ENCODE measurements around the gene TNFRSF17. TPM values are rescaled to one million over a fixed set of nuclear protein-coding genes. Genes with fewer than 3 reads are reported as not detected.

TNFRSF17 gene
- total and polyA plus RNA-seq, 9 of the 15 experiments (the other 6 are each of a cell fraction or from before 2014, with no cell fraction given), result not detected

DNA sequence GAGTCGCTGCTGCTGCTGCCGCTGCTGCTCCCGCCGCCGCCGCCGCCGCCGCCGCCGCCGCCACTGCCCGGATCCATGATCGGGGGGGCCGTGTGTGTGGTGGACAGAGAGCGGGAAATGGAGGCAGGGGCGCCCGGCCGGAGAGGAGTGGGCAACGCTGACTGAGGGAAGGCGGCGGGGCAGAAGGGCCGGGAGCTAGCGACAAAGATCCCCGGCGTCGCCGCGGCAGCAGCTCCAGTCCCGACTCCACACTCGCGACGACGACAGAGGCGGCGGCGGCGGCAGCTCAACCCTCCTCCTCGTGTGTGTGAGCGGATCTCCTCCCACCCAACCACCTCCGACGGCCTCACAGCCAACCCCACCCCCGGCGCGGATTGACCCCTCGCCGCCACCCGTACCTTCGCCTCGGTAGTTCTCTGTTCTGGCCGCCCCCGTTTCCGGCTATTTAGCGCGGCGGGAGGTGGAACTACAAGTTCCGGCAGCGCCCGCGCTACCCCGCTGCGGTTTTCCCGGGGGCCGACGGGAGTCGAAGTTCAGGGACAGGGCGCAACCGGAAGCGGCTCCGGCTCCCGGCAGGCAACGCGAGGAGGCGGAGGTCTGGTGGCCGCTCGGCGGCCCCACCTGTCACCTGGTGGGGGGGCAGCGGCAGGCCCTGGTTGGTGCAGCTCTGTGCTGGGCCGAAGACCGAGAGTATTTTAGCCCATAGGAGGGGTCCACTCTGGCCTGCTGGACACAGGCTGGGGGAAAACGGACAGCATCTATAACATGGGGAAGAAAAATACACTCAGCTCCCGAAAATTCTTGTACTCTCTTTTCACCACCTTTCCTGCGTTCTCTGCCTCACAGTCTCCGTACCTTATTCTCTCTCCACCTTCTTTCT, 49.1 kb upstream of the TNFRSF17 start, which contains the start of gene GSPT1 (continued):
- TF ChIP-seq RFX5 (IDR thresholded peaks at IDR 0.05; ENCODE audit: low read depth, low read length) (no peak), CTBP1 (IDR thresholded peaks at IDR 0.05; ENCODE audit: borderline replicate concordance) (peak; percentile 71; the same call in 1 of the 2 replicates), RBM22 (IDR thresholded peaks at IDR 0.05; ENCODE audit: low read depth, low read length, poor library complexity, severe bottlenecking) (no peak), SREBF1 (IDR thresholded peaks at IDR 0.05; ENCODE audit: borderline replicate concordance, low read depth, low read length) (peak; percentile 80; the same call in 1 of the 2 replicates), RUNX1 (IDR thresholded peaks at IDR 0.05; ENCODE audit: low read depth) (no peak), DPF2 (IDR thresholded peaks at IDR 0.05) (no peak), ZNF551 (CRISPR knock-in tag; IDR thresholded peaks at IDR 0.05) (no peak), ZNF253 (CRISPR knock-in tag; conservative IDR thresholded peaks at IDR 0.05) (no peak), RHOXF2B (CRISPR knock-in tag; conservative IDR thresholded peaks at IDR 0.05) (no peak), HDGF (IDR thresholded peaks at IDR 0.05) (no peak), ZNF408 (CRISPR knock-in tag; IDR thresholded peaks at IDR 0.05; ENCODE audit: low read depth) (no peak), FUS (optimal IDR thresholded peaks at IDR 0.05; ENCODE audit: low read depth, low read length) (peak; percentile 53), SAP30 (IDR thresholded peaks at IDR 0.05; ENCODE audit: borderline replicate concordance, insufficient read depth, low read depth, low read length, poor library complexity, severe bottlenecking) (no peak), POLR3A (IDR thresholded peaks at IDR 0.05; ENCODE audit: borderline replicate concordance, extremely low read depth, insufficient read depth, insufficient read length) (no peak), ZNF175 (CRISPR knock-in tag; IDR thresholded peaks at IDR 0.05; ENCODE audit: low read depth) (peak; percentile 93; the same call in 1 of the 2 replicates), ZNF41 (CRISPR knock-in tag; conservative IDR thresholded peaks at IDR 0.05) (no peak), STAG1 (CRISPR knock-in tag; IDR thresholded peaks at IDR 0.05; ENCODE audit: borderline replicate concordance) (no peak), NR3C1 (CRISPR knock-in tag; IDR thresholded peaks at IDR 0.05) (0 out of 2 replicates have a peak, but pooled peaks have one; percentile 22), FOXM1 (IDR thresholded peaks at IDR 0.05; ENCODE audit: low read depth) (no peak), FOXM1 (CRISPR knock-in tag; IDR thresholded peaks at IDR 0.05; ENCODE audit: low read depth) (no peak), TEAD1 (CRISPR knock-in tag; IDR thresholded peaks at IDR 0.05) (peak; percentile 25 to 88; a peak in 2 of 4 replicates)
- TF ChIP-seq, protein P1, sequence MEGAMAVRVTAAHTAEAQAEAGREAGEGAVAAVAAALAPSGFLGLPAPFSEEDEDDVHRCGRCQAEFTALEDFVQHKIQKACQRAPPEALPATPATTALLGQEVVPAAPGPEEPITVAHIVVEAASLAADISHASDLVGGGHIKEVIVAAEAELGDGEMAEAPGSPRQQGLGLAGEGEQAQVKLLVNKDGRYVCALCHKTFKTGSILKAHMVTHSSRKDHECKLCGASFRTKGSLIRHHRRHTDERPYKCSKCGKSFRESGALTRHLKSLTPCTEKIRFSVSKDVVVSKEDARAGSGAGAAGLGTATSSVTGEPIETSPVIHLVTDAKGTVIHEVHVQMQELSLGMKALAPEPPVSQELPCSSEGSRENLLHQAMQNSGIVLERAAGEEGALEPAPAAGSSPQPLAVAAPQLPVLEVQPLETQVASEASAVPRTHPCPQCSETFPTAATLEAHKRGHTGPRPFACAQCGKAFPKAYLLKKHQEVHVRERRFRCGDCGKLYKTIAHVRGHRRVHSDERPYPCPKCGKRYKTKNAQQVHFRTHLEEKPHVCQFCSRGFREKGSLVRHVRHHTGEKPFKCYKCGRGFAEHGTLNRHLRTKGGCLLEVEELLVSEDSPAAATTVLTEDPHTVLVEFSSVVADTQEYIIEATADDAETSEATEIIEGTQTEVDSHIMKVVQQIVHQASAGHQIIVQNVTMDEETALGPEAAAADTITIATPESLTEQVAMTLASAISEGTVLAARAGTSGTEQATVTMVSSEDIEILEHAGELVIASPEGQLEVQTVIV (CRISPR knock-in tag; IDR thresholded peaks at IDR 0.05; ENCODE audit: borderline replicate concordance), result no peak
- TF ChIP-seq, protein P2, sequence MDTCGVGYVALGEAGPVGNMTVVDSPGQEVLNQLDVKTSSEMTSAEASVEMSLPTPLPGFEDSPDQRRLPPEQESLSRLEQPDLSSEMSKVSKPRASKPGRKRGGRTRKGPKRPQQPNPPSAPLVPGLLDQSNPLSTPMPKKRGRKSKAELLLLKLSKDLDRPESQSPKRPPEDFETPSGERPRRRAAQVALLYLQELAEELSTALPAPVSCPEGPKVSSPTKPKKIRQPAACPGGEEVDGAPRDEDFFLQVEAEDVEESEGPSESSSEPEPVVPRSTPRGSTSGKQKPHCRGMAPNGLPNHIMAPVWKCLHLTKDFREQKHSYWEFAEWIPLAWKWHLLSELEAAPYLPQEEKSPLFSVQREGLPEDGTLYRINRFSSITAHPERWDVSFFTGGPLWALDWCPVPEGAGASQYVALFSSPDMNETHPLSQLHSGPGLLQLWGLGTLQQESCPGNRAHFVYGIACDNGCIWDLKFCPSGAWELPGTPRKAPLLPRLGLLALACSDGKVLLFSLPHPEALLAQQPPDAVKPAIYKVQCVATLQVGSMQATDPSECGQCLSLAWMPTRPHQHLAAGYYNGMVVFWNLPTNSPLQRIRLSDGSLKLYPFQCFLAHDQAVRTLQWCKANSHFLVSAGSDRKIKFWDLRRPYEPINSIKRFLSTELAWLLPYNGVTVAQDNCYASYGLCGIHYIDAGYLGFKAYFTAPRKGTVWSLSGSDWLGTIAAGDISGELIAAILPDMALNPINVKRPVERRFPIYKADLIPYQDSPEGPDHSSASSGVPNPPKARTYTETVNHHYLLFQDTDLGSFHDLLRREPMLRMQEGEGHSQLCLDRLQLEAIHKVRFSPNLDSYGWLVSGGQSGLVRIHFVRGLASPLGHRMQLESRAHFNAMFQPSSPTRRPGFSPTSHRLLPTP (IDR thresholded peaks at IDR 0.05; ENCODE audit: borderline replicate concordance, extremely low read depth, insufficient read length), result no peak

All from K562 (cell line).